Measurements from ENCODE around the gene ERC2.
"Not testable (repeated sequence)": the region's sequence is repeated elsewhere in the genome, so short reads cannot be mapped to it uniquely, and the experiment has no call there.

Gene ERC2

GRCh38 chr3:56015374-56015773 lies 452.9 kb downstream of the ERC2 start:
- not testable (repeated sequence) for H3K4me3 Mint-ChIP-seq; H3K36me3 Mint-ChIP-seq; ATAC-seq; H3K4me1 Mint-ChIP-seq; H3K27ac Mint-ChIP-seq; H3K9me3 Mint-ChIP-seq; DNase-seq (ENCODE audit: low spot score in 2 of 2)

DNA sequence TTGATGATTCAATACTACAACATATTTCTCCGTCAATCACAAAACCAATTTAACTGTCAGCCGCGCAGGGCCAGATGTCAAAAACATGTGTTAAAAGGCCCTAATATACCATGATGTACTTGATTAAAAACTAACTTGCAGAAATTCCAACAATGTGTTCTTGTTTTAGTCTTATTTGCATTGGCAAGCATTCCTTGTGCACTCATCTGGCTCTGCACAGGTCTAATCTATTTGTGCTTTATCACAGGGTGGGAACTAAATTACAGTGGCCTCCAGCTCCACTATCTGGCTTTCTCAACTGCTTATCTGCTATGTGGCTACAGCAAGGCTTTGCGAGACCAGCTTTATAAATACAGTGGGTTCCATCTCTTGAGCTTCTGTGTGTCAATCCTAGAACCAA lies 455.5 kb downstream of the ERC2 start:
- no peak for ATAC-seq
- Mint-ChIP-seq H3K27ac (no peak overlapping the region), H3K4me1 (no peaks in the 10 kb centered on the region), H3K9me3 (peaks cover 4% of the 10 kb centered on the region), H3K4me3 (no peak overlapping the region), H3K36me3 (no peaks in the 10 kb centered on the region)
- no peak for DNase-seq (ENCODE audit: low spot score in 2 of 2)

DNA sequence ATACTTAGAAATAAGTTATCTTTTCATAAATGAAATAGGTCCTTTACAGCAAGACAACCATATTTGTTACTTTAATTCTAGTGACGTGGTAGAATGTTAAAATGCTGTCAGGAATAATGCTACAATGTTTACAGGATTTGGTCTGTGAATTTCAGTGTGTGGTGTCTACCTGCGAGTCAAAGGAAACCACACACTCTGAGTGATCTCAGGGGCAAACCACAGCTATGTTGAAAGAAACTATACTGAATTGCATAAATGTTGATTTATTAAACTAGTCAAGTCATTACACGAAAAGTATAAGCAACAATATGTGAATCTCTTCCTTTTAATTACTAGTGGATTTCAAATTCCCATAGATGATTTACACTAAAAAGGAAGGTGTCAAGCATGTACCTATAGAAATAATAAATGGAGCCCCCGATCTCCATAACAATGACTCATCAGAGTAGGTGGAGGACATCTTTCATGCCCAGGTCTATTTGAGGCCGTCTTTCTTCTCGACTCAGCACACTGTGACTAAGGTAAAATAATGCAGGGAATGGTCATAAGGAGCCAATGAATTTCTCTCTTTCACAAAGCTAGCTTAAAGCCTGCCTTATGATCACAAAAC lies 463.0 kb downstream of the ERC2 start:
- Mint-ChIP-seq H3K27ac (no peak overlapping the region), H3K36me3 (no peaks in the 10 kb centered on the region), H3K4me1 (no peaks in the 10 kb centered on the region), H3K9me3 (peaks cover 6% of the 10 kb centered on the region), H3K4me3 (no peak overlapping the region)
- DNase-seq (ENCODE audit: low spot score in 2 of 2) (no peak), ATAC-seq (no peak)

GRCh38 chr3:56003129-56003528 lies 465.1 kb downstream of the ERC2 start:
- no peaks in the 10 kb centered on the region for H3K36me3 Mint-ChIP-seq
- no peak overlapping the region for H3K27ac Mint-ChIP-seq
- ATAC-seq (no peak), DNase-seq (ENCODE audit: low spot score in 2 of 2) (no peak)
- no peak overlapping the region for H3K4me3 Mint-ChIP-seq
- no peaks in the 10 kb centered on the region for H3K4me1 Mint-ChIP-seq
- H3K9me3 Mint-ChIP-seq = peaks cover 6% of the 10 kb centered on the region

- Mint-ChIP-seq H3K36me3 (no peaks in the 10 kb centered on the region), H3K27ac (no peak overlapping the region), H3K4me1 (no peaks in the 10 kb centered on the region), H3K4me3 (no peak overlapping the region), H3K9me3 (peaks cover 4% of the 10 kb centered on the region)
- DNase-seq (ENCODE audit: low spot score in 2 of 2) (no peak), ATAC-seq (no peak)
Observed at GRCh38 chr3:56001991-56002390, 466.3 kb downstream of the ERC2 start.

DNA sequence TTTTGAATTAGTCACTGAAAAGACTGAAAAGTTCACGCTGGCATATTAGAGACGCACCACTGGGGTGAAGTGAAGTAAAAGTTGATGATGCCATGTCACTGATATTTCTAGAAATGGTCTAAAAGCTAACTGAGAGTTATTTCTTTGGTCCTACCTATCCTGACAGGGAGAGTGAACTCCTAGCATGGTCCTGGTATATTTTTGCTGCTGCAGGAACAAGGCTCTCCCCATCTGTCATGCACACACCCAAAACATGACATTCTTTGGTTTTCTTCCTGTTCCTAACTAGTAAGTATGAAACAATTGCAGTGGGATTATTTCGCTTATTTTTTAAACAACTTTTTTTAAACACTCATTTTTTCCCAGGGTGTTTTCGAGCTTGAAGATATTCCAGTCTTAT lies 466.7 kb downstream of the ERC2 start:
- Mint-ChIP-seq H3K4me3 (no peak overlapping the region), H3K4me1 (no peaks in the 10 kb centered on the region), H3K9me3 (peaks cover 3% of the 10 kb centered on the region), H3K36me3 (no peaks in the 10 kb centered on the region), H3K27ac (no peak overlapping the region)
- no peak for DNase-seq (ENCODE audit: low spot score in 2 of 2)
- ATAC-seq = no peak

- ATAC-seq = no peak
- DNase-seq (ENCODE audit: low spot score in 2 of 2) = no peak
- Mint-ChIP-seq H3K27ac (no peak overlapping the region), H3K9me3 (peaks cover 4% of the 10 kb centered on the region), H3K4me3 (no peak overlapping the region), H3K4me1 (no peaks in the 10 kb centered on the region), H3K36me3 (no peaks in the 10 kb centered on the region)
Observed at GRCh38 chr3:55989366-55989765, 478.9 kb downstream of the ERC2 start.

DNA sequence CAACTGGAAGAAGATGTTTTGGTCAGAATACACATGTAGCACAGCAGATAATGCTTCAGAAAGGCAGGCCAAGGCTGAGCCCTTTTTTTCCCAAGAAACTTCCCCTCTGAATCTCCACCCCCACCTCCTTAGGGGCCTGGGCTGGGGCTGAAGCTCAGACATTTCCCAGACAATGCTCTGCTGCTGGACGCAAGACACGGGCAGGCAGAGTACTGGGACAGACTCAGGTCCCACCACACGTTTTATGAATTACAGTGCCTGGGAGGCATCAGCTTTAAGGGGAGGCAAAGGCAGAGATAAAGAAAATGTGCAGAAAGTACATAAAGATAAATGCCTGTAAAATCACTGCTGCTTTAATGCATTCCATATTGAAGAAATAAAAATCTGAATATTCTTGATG lies 479.4 kb downstream of the ERC2 start:
- Mint-ChIP-seq H3K9me3 (peaks cover 2% of the 10 kb centered on the region), H3K36me3 (no peaks in the 10 kb centered on the region), H3K27ac (no peak overlapping the region), H3K4me3 (no peak overlapping the region), H3K4me1 (no peaks in the 10 kb centered on the region)
- DNase-seq (ENCODE audit: low spot score in 2 of 2) = no peak
- ATAC-seq = no peak

DNA sequence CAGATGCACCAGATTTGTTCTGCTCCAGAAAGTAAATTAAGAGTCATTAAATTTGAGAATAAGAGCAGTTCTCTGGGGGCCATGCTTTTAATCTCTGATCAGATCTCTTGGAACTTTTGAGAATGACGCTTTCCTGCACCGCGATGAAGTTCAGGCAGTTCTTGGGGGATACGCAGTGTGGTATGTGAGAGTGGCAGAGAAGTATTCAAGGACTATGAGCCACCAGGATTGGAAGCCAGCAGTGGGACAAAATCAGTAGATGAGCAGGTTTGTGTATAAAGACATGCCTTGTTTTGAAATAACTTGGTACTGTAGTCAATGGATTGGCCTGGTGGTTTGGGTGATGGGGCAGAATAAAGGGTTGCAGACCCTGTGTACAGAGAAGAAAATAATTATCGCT lies 483.6 kb downstream of the ERC2 start:
- Mint-ChIP-seq H3K27ac (no peak overlapping the region), H3K9me3 (no peaks in the 10 kb centered on the region), H3K4me3 (no peak overlapping the region), H3K36me3 (no peaks in the 10 kb centered on the region), H3K4me1 (no peaks in the 10 kb centered on the region)
- no peak for DNase-seq (ENCODE audit: low spot score in 2 of 2)
- ATAC-seq = no peak

DNA sequence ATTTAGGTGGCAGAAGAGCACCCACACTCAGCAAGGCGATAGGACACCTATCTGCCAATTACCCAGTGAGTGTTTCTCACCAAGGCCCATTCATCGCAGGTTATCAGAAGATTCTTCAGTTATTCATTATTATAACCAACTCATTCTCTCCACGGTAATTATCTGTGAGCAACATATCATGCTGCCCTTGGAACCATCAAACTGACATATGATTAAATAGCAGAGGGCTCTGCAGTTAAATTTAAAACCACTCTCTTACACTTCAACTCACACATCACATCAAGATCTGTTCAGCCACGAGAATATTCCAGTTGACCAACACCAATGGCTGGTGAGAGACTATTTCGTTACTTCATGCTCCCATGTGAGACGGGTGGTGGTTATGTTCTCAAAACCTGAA lies 489.3 kb downstream of the ERC2 start:
- H3K36me3 Mint-ChIP-seq = no peaks in the 10 kb centered on the region
- H3K9me3 Mint-ChIP-seq = peaks cover 4% of the 10 kb centered on the region
- no peak for ATAC-seq
- H3K4me1 Mint-ChIP-seq = no peaks in the 10 kb centered on the region
- H3K4me3 Mint-ChIP-seq = no peak overlapping the region
- H3K27ac Mint-ChIP-seq = no peak overlapping the region
- no peak for DNase-seq (ENCODE audit: low spot score in 2 of 2)

- peaks cover 15% of the 10 kb centered on the region for H3K9me3 Mint-ChIP-seq
- no peak overlapping the region for H3K27ac Mint-ChIP-seq
- ATAC-seq (no peak), DNase-seq (ENCODE audit: low spot score in 2 of 2) (no peak)
- no peaks in the 10 kb centered on the region for H3K4me1 Mint-ChIP-seq
- H3K4me3 Mint-ChIP-seq = no peak overlapping the region
- H3K36me3 Mint-ChIP-seq = no peaks in the 10 kb centered on the region
Observed at GRCh38 chr3:55974421-55975165, 493.7 kb downstream of the ERC2 start.

DNA sequence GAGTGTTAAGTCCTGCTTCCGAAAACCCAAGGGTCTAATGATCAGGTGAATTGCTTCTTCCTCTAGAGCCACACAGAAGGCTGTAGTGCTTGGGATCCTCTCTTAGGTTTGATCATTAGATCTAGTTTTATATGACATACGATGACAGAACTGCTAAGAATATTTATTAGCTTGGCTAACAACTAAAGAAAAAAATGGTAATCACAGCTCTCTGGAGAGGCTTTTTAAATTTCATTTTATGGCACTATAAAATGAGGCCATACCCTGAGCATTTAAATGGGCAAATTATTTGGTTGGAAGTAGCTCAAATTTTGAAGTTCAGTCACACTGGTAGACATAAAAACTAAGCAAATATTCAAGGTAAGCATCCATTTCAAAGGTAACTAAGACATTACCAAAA lies 498.6 kb downstream of the ERC2 start:
- no peaks in the 10 kb centered on the region for H3K4me1 Mint-ChIP-seq
- H3K36me3 Mint-ChIP-seq = no peaks in the 10 kb centered on the region
- no peak overlapping the region for H3K4me3 Mint-ChIP-seq
- H3K9me3 Mint-ChIP-seq = peaks cover 15% of the 10 kb centered on the region
- H3K27ac Mint-ChIP-seq = no peak overlapping the region
- no peak for DNase-seq (ENCODE audit: low spot score in 2 of 2)
- ATAC-seq = no peak

GRCh38 chr3:55968331-55968730 lies 499.9 kb downstream of the ERC2 start:
- DNase-seq (ENCODE audit: low spot score in 2 of 2) = no peak
- H3K9me3 Mint-ChIP-seq = peaks cover 15% of the 10 kb centered on the region
- no peak overlapping the region for H3K27ac Mint-ChIP-seq
- H3K4me3 Mint-ChIP-seq = no peak overlapping the region
- no peak for ATAC-seq
- no peaks in the 10 kb centered on the region for H3K4me1 Mint-ChIP-seq
- no peaks in the 10 kb centered on the region for H3K36me3 Mint-ChIP-seq

DNA sequence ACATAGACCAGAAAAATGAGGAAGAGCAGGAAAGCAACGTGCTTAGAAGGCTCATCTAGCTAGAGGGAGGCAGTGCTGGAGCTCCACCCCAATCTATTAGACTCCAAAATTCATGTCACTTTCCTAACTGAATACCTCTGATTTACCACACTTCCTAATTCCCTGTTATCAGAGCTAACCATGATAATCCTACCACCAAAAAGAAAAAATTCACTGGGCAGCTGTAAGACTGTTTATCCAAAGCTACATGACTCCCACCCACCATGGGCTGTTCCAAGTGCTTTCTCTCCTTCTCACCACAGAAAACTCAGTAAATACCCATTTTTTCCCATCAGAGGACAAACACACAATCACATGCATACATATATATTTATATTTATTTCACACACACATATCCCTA lies 501.7 kb downstream of the ERC2 start:
- no peaks in the 10 kb centered on the region for H3K36me3 Mint-ChIP-seq
- peaks cover 8% of the 10 kb centered on the region for H3K9me3 Mint-ChIP-seq
- no peak overlapping the region for H3K4me3 Mint-ChIP-seq
- ATAC-seq (no peak), DNase-seq (ENCODE audit: low spot score in 2 of 2) (no peak)
- no peaks in the 10 kb centered on the region for H3K4me1 Mint-ChIP-seq
- H3K27ac Mint-ChIP-seq = no peak overlapping the region

DNA sequence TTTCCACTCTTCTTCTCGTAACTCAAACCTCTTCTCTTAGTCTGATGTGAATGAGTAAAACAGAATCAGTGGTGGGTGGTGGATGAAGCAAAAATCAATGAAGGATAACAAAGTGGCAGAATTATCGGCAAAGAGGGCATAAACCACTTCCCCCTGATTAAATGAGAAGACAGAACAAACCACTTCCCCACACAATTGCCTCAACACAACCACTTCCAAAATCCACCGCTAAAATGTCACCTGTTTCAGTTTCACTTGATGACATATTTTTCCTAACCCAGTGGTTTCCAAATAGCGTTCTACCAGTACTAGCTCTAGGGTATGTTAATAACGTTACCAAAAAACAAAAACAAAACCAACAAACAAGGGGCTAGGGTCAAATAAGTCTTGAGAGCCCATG lies 502.5 kb downstream of the ERC2 start:
- Mint-ChIP-seq H3K36me3 (no peaks in the 10 kb centered on the region), H3K4me1 (no peaks in the 10 kb centered on the region), H3K27ac (no peak overlapping the region), H3K4me3 (no peak overlapping the region), H3K9me3 (peaks cover 11% of the 10 kb centered on the region)
- no peak for DNase-seq (ENCODE audit: low spot score in 2 of 2)
- ATAC-seq = no peak

DNA sequence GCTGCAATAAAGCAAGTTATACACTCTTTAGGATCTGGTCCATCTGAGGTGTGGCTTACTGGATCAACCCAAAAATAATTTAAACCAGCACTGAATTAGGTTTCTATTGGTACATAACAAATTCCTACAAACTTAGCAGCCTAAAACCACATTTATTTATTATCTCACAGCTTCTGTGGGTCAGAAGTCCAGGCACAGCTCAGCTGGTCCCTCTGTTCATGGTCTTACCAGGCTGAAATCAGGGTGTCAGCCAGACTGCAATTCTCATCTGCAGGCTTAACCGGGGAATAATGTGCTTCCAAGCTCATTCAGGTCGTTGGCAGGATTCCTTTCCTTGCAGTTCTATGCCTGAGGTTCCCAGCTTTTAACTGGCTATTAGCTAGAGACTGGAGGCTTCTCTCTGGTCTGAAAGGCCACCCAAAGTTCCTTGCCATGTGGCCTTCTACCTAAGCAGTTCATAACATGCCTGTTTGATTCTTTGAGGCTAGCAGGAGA lies 503.7 kb downstream of the ERC2 start:
- H3K9me3 Mint-ChIP-seq = peaks cover 9% of the 10 kb centered on the region
- no peaks in the 10 kb centered on the region for H3K36me3 Mint-ChIP-seq
- no peak overlapping the region for H3K4me3 Mint-ChIP-seq
- no peaks in the 10 kb centered on the region for H3K4me1 Mint-ChIP-seq
- ATAC-seq (no peak), DNase-seq (ENCODE audit: low spot score in 2 of 2) (no peak)
- no peak overlapping the region for H3K27ac Mint-ChIP-seq

Measured in stimulated activated effector memory CD8-positive, alpha-beta T cell treated with anti-CD3 and anti-CD28 coated beads, Interleukin-12 subunit alpha, Interleukin-12 subunit beta, amount 100 ng/mL, for 72 hours (primary cell).